ENCODE results near the gene ERBB2. TPM values are rescaled to one million over a fixed set of nuclear protein-coding genes. Genes with fewer than 3 reads are reported as not detected.

ERBB2 gene
- total and polyA plus RNA-seq, 10 of the 15 experiments (the other 5 are each of a cell fraction or from before 2014, with no cell fraction given) = 0.39 to 7.0 (median 4.3) TPM

GRCh38 chr17:39777534-39778365 lies 77.9 kb downstream of the ERBB2 start (continued):
- peak; percentile 48; the same call in 1 of the 2 replicates for TF ChIP-seq MTA2 (IDR thresholded peaks at IDR 0.05; ENCODE audit: low read depth)
- TF ChIP-seq MYB (IDR thresholded peaks at IDR 0.05; ENCODE audit: borderline replicate concordance, low read depth, low read length) = no peak
- TF ChIP-seq GABPA (IDR thresholded peaks at IDR 0.05; ENCODE audit: low read depth) = peak; percentile 35; the same call in 1 of the 2 replicates
- TF ChIP-seq FOXK2 (IDR thresholded peaks at IDR 0.05) = no peak
- TF ChIP-seq NBN (IDR thresholded peaks at IDR 0.05) = 0 out of 2 replicates have a peak, but pooled peaks have one; percentile 46
- TF ChIP-seq POLR2A (IDR thresholded peaks at IDR 0.05; ENCODE audit: low read depth, low read length) = peak; percentile 43; the same call in 1 of the 2 replicates
- no peak for TF ChIP-seq CHD1 (IDR thresholded peaks at IDR 0.05; ENCODE audit: low read depth, low read length)
- TF ChIP-seq CEBPB (IDR thresholded peaks at IDR 0.05; ENCODE audit: borderline replicate concordance in 1 of 2, low read depth in 2 of 2, low read length in 2 of 2) = 0 out of 4 replicates have a peak, but pooled peaks of 1 of the 2 experiments have one; percentile 18
- TF ChIP-seq TBL1XR1 (IDR thresholded peaks at IDR 0.05; ENCODE audit: low read depth, low read length) = no peak; the same call in 1 of the 2 replicates
- TF ChIP-seq SKIL (IDR thresholded peaks at IDR 0.05; ENCODE audit: low read depth, poor library complexity, severe bottlenecking) = peak; percentile 58
- TF ChIP-seq DPF2 (IDR thresholded peaks at IDR 0.05) = peak; percentile 60
- 0 out of 2 replicates have a peak, but pooled peaks have one; percentile 33 for TF ChIP-seq CREB1 (IDR thresholded peaks at IDR 0.05; ENCODE audit: low read depth)
- no peak for TF ChIP-seq ZBTB11 (CRISPR knock-in tag; IDR thresholded peaks at IDR 0.05)
- TF ChIP-seq, protein P1, sequence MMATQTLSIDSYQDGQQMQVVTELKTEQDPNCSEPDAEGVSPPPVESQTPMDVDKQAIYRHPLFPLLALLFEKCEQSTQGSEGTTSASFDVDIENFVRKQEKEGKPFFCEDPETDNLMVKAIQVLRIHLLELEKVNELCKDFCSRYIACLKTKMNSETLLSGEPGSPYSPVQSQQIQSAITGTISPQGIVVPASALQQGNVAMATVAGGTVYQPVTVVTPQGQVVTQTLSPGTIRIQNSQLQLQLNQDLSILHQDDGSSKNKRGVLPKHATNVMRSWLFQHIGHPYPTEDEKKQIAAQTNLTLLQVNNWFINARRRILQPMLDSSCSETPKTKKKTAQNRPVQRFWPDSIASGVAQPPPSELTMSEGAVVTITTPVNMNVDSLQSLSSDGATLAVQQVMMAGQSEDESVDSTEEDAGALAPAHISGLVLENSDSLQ (IDR thresholded peaks at IDR 0.05) = peak; percentile 44; the same call in 1 of the 2 replicates
- no peak for TF ChIP-seq WRNIP1 (IDR thresholded peaks at IDR 0.05; ENCODE audit: borderline replicate concordance, low read depth, low read length)
- peak; percentile 30; the same call in 1 of the 2 replicates for TF ChIP-seq TCF7 (IDR thresholded peaks at IDR 0.05; ENCODE audit: borderline replicate concordance)
- no peak for TF ChIP-seq SUZ12 (IDR thresholded peaks at IDR 0.05; ENCODE audit: unreplicated experiment)
- no peak for TF ChIP-seq LARP7 (IDR thresholded peaks at IDR 0.05)
- TF ChIP-seq ZNF24 (IDR thresholded peaks at IDR 0.05) = no peak
- TF ChIP-seq STAT3 (IDR thresholded peaks at IDR 0.05; ENCODE audit: low read depth, low read length) = no peak
- 0 out of 2 replicates have a peak, but pooled peaks have one; percentile 22 for TF ChIP-seq CHD2 (IDR thresholded peaks at IDR 0.05; ENCODE audit: borderline replicate concordance, low read depth, low read length)
- TF ChIP-seq, protein P2, sequence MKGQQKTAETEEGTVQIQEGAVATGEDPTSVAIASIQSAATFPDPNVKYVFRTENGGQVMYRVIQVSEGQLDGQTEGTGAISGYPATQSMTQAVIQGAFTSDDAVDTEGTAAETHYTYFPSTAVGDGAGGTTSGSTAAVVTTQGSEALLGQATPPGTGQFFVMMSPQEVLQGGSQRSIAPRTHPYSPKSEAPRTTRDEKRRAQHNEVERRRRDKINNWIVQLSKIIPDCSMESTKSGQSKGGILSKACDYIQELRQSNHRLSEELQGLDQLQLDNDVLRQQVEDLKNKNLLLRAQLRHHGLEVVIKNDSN (IDR thresholded peaks at IDR 0.05; ENCODE audit: borderline replicate concordance, extremely low read length, insufficient read depth, low read depth, low read length) = no peak
